T-helper 2 cell (primary cell): ENCODE data around the gene MRC2.
A peak's percentile ranks its signal among the peaks of the same experiment; 100 is the strongest.
"Not testable (repeated sequence)": the region's sequence is repeated elsewhere in the genome, so short reads cannot be mapped to it uniquely, and the experiment has no call there.

Experiments
- DNase-seq, 5 experiments: peaks; one replicate each; pipeline versions ENCODE4 v3.0.0 to v3.0.0-alpha.2; 2012 to 2022
- total RNA-seq, 2 donors: gene quantifications; one replicate each; lab custom pipeline; 2026; lab: John Stamatoyannopoulos, UW

The MRC2 gene, protein sequence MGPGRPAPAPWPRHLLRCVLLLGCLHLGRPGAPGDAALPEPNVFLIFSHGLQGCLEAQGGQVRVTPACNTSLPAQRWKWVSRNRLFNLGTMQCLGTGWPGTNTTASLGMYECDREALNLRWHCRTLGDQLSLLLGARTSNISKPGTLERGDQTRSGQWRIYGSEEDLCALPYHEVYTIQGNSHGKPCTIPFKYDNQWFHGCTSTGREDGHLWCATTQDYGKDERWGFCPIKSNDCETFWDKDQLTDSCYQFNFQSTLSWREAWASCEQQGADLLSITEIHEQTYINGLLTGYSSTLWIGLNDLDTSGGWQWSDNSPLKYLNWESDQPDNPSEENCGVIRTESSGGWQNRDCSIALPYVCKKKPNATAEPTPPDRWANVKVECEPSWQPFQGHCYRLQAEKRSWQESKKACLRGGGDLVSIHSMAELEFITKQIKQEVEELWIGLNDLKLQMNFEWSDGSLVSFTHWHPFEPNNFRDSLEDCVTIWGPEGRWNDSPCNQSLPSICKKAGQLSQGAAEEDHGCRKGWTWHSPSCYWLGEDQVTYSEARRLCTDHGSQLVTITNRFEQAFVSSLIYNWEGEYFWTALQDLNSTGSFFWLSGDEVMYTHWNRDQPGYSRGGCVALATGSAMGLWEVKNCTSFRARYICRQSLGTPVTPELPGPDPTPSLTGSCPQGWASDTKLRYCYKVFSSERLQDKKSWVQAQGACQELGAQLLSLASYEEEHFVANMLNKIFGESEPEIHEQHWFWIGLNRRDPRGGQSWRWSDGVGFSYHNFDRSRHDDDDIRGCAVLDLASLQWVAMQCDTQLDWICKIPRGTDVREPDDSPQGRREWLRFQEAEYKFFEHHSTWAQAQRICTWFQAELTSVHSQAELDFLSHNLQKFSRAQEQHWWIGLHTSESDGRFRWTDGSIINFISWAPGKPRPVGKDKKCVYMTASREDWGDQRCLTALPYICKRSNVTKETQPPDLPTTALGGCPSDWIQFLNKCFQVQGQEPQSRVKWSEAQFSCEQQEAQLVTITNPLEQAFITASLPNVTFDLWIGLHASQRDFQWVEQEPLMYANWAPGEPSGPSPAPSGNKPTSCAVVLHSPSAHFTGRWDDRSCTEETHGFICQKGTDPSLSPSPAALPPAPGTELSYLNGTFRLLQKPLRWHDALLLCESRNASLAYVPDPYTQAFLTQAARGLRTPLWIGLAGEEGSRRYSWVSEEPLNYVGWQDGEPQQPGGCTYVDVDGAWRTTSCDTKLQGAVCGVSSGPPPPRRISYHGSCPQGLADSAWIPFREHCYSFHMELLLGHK (N-terminal part only)
- 26.2 to 37.2 reads per million in 2 donors for total RNA-seq

GRCh38 chr17:62627219-62627903, at the start of gene MRC2:
Gene MRC2 (plus strand): TSS chr17:62627670. CDS start chr17:62627803, 133 bp downstream.
- peak in 2 of 5 experiments; percentile 25 to 83 for DNase-seq

GRCh38 chr17:62578757-62579487, 48.5 kb upstream of the MRC2 start:
- DNase-seq: no peak

DNA sequence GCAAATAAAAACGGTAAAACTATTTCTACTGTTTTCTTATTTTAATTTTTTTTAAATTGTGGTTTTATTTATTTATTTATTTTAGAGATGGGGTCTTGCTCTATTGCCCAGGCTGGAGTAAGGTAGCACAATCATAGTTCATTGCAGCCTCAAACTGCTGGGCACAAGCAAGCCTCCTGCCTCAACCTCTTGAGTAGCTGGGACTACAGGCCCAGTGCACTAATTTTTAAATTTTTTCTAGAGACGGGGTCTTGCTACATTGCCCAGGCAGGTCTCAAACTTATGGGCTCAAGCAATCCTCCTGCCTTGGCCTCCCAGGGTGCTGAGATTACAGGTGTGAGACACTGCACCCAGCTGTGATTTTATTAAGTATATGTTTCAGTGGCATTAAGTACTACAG, 46.5 kb upstream of the MRC2 start:
- DNase-seq: no peak

DNA sequence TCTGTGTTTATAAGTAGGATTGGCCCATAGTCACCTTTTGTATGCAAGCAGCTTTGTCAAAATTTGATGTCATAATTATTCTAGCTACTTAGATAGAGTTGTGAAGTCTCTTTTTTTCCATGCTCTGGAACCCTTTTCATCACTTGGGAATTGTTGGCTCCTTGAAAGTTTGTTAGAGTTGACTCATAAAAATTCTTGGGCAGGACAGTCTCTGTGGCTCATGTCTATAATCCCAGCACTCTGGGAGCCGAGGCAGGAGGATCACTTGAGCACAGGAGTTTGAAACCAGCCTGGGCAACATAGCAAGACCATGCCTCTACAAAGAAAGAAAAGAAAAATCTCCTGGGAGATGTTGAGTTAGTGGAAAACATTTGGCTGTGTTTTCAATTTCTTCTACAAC, 45.7 kb upstream of the MRC2 start:
- no peak for DNase-seq

- DNase-seq: no peak
Measured at GRCh38 chr17:62587554-62587953, 39.9 kb upstream of the MRC2 start.

DNA sequence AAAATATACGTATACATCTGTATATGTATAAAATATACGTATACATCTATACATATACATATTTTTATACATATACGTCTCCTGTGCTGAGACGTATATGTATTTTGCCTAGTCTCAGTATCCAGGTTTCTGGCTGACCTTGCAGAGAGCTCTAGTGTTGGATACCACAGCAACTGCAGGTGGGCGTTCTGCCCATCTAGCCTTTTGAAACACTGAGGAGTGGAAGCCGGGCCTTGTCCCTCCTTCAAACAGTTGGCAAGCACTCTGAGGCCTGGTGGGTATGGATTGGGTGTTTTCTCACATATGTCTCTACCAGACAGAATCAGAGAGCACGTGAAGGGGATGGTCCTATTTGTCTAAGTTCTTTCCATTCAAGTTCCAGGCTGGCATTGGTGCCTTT, 39.4 kb upstream of the MRC2 start:
- DNase-seq: no peak

- DNase-seq: no peak
Measured at GRCh38 chr17:62591333-62591732, 36.1 kb upstream of the MRC2 start.

DNA sequence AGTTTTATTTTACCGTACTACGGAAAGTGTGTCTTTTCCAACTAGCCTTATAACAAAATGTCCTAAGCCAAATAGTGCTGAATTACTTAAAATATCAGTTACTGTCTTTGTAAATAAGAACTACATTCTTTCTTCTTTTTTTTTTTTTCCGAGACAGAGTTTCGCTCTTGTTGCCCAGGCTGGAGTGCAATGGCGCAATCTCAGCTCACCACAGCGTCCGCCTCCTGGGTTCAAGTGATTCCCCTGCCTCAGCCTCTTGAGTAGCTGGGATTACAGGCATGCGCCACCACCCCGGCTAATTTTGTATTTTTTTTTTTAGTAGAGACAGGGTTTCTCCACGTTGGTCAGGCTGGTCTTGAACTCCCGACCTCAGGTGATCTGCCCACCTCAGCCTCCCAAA, 35.6 kb upstream of the MRC2 start:
- not testable (repeated sequence) for DNase-seq

- DNase-seq: no peak
Measured at GRCh38 chr17:62592341-62593099, 35.0 kb upstream of the MRC2 start.

DNA sequence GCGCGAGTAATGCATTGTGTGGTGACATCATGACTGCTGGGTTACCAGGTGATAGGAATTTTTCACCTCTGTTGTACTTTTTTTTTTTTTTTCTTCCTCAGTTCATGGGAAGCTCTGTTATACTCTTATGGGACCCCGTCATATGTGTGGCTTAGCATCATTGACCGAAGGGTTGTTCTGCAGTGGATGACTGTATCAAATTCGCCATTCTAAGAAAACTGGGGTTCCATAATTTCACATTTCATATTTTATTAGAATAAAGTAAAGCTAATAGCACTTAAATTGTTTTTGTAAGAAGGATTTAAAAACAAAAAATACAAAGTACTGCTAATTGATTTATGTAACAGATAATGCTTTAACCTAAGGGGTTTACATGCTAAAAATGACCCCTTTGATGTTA, 32.0 kb upstream of the MRC2 start:
- no peak for DNase-seq

DNA sequence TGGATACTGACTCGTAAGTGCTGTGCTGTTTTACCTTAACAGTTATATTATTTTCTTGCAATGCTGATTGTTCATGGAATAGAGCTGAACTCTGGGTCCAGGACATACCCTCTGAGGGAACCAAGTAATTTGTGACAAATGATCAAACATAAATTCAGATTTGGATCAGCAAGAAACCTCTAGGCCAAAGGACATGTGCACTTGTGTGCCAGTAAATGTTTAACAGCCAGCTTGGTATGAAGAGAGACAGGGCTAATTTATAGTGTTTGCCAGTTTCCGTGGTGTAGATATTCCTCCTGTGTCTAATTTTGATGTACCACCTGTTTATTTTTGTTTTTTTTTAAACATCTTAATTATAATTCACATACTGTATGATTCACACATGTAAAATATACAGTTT, 30.8 kb upstream of the MRC2 start:
- DNase-seq: no peak

GRCh38 chr17:62597150-62597549, 30.3 kb upstream of the MRC2 start:
- DNase-seq: no peak

GRCh38 chr17:62597920-62598319, 29.6 kb upstream of the MRC2 start:
- DNase-seq: no peak

- DNase-seq: no peak
Measured at GRCh38 chr17:62599964-62600657, 27.4 kb upstream of the MRC2 start.

- no peak for DNase-seq
Measured at GRCh38 chr17:62600805-62601204, 26.7 kb upstream of the MRC2 start.

DNA sequence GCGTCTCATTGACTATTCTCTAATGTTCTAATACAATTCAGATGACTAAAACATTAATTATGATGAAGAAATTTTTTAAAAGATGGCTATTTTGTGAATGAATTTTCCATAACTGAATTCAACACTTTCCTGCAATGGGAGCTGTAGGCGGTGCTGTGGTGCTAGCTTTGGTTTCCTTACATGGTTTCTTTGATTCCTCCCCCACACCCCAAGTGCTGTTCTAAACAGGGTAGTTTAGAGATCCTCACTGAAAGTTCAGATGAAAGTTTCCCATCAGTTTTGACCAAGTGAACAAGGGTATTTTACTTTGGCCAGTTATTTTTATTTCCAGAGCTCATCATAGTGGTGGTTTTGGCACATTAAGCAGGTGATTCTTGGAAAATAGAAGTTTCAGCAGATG, 26.0 kb upstream of the MRC2 start:
- no peak for DNase-seq

GRCh38 chr17:62603783-62604182, 23.7 kb upstream of the MRC2 start:
- DNase-seq: not testable (repeated sequence)

DNA sequence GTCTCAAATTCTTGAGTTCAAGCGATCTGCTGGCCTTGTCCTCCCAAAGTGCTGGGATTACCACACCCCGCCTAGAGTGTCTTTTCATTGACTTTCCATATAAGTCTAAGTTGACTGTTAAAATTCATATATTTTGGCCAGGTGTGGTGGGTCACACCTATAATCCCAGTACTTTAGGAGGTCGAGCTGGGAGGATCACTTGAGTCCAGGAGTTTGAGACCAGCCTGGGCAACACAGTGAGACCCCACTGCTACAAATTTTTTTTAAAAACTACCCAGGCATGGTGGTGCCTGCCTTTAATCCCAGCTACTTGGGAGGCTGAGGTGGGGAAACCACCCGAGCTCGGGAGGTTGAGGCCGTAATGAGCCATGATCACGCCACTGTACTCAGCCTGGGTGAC, 21.9 kb upstream of the MRC2 start:
- DNase-seq: no peak

- DNase-seq: peak in 1 of 5 experiments; percentile 81
Measured at GRCh38 chr17:62611292-62611691, 16.2 kb upstream of the MRC2 start.

DNA sequence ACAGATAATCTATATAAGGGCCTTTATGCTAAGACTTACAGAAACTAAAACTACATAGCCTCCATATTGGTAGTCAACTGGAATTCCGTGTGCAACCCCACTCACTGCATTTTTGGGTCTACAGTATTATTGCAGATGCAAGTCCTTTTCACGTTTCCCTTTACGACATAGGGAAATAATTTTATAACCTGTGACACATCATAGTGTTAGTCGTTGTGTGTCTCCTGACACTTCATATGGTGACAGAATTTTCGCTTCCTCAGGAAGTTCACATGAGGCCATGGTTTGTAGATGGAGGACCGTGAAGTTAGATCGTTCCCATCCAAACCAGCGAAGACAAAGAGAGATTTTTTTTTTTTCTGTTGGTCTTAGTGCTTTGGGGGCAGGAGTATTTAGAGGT, 15.7 kb upstream of the MRC2 start:
- peak in 1 of 5 experiments; percentile 53 for DNase-seq
